ENCODE measurements around the gene LYZL6. TPM values are rescaled to one million over a fixed set of nuclear protein-coding genes. Genes with fewer than 3 reads are reported as not detected.

The LYZL6 gene
- polyA plus RNA-seq, 3 donors = not detected

GRCh38 chr17:35953720-35954119 is 10.2 kb upstream of the LYZL6 start:
- Histone ChIP-seq H3K4me2 (replicated peaks; ENCODE audit: extremely low read depth, low read length, poor library complexity, severe bottlenecking) (no peak overlapping the region), H3K9me3 (replicated peaks in 1 of 2; ENCODE audit: control insufficient read depth in 1 of 2, insufficient read depth in 1 of 2, low read length in 2 of 2) (no peaks in the 10 kb centered on the region), H3K36me3 (replicated peaks in 1 of 2; ENCODE audit: control insufficient read depth in 1 of 2, insufficient read depth in 2 of 2, low read length in 2 of 2) (no peaks in the 10 kb centered on the region), H3K4me3 (replicated peaks in 1 of 3; ENCODE audit: low read depth in 2 of 3, low read length in 3 of 3) (no peak overlapping the region), H3K4me1 (ENCODE audit: control insufficient read depth in 1 of 2, insufficient read depth in 2 of 2, low read length in 2 of 2) (no peaks in the 10 kb centered on the region), H2AFZ (ENCODE audit: insufficient read depth, low read depth, low read length, poor library complexity, severe bottlenecking) (no peak overlapping the region), H3K27ac (ENCODE audit: low read depth in 1 of 2, low read length in 2 of 2) (no peak overlapping the region), H4K20me1 (ENCODE audit: insufficient read depth, low read length) (no peaks in the 10 kb centered on the region), H3K27me3 (ENCODE audit: control insufficient read depth in 2 of 2, insufficient read depth in 2 of 2, low read length in 2 of 2) (peaks cover 0 to 2% of the 10 kb centered on the region in 2 donors), H3K79me2 (ENCODE audit: insufficient read depth, low read length) (no peaks in the 10 kb centered on the region), H3K9ac (ENCODE audit: insufficient read depth, low read length, poor library complexity, severe bottlenecking) (no peak overlapping the region)
- Mint-ChIP-seq H3K4me3 (no peak overlapping the region), H3K27ac (no peak overlapping the region), H3K36me3 (no peaks in the 10 kb centered on the region), H3K27me3 (ENCODE audit: low read depth in 3 of 3) (peaks cover 0 to 7% (median 0%) of the 10 kb centered on the region in 3 donors), H3K4me1 (no peaks in the 10 kb centered on the region), H3K9me3 (no peaks in the 10 kb centered on the region)
- intact Hi-C loops (cut with micrococcal nuclease) = no loop called here
- TF ChIP-seq, protein P1, sequence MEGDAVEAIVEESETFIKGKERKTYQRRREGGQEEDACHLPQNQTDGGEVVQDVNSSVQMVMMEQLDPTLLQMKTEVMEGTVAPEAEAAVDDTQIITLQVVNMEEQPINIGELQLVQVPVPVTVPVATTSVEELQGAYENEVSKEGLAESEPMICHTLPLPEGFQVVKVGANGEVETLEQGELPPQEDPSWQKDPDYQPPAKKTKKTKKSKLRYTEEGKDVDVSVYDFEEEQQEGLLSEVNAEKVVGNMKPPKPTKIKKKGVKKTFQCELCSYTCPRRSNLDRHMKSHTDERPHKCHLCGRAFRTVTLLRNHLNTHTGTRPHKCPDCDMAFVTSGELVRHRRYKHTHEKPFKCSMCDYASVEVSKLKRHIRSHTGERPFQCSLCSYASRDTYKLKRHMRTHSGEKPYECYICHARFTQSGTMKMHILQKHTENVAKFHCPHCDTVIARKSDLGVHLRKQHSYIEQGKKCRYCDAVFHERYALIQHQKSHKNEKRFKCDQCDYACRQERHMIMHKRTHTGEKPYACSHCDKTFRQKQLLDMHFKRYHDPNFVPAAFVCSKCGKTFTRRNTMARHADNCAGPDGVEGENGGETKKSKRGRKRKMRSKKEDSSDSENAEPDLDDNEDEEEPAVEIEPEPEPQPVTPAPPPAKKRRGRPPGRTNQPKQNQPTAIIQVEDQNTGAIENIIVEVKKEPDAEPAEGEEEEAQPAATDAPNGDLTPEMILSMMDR (IDR thresholded peaks at IDR 0.05) = no peak
- DNase-seq = no peak
- WGBS (ENCODE audit: insufficient coverage) = 85% methylated on average over 5 of the region's 7 CpGs

DNA sequence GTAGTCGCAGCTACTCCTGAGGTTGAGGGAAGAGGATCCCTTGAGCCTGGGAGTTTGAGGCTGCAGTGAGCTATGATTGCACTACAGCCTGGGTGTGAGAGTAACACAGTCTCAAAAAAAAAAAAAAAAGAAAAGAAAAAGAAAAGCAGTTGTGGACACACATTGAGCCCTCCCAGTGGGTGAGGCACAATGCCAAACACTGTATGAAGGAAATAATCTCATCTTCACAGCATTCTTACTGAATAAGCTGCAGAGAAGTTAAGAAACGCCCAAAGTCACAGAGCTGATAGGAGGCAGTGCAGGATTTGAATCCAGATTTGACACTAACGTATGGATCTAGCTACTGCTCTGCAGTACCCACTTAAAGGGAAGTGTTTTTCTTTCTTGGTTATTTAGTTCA is 5.9 kb upstream of the LYZL6 start:
- Histone ChIP-seq H2AFZ (ENCODE audit: insufficient read depth, low read depth, low read length, poor library complexity, severe bottlenecking) (no peak overlapping the region), H3K79me2 (ENCODE audit: insufficient read depth, low read length) (no peaks in the 10 kb centered on the region), H3K27me3 (ENCODE audit: control insufficient read depth in 2 of 2, insufficient read depth in 2 of 2, low read length in 2 of 2) (no peaks in the 10 kb centered on the region), H3K4me3 (replicated peaks in 1 of 3; ENCODE audit: low read depth in 2 of 3, low read length in 3 of 3) (no peak overlapping the region), H3K27ac (ENCODE audit: low read depth in 1 of 2, low read length in 2 of 2) (no peak overlapping the region), H3K4me2 (replicated peaks; ENCODE audit: extremely low read depth, low read length, poor library complexity, severe bottlenecking) (no peak overlapping the region), H3K9ac (ENCODE audit: insufficient read depth, low read length, poor library complexity, severe bottlenecking) (no peak overlapping the region), H4K20me1 (ENCODE audit: insufficient read depth, low read length) (no peaks in the 10 kb centered on the region), H3K9me3 (replicated peaks in 1 of 2; ENCODE audit: control insufficient read depth in 1 of 2, insufficient read depth in 1 of 2, low read length in 2 of 2) (no peaks in the 10 kb centered on the region), H3K36me3 (replicated peaks in 1 of 2; ENCODE audit: control insufficient read depth in 1 of 2, insufficient read depth in 2 of 2, low read length in 2 of 2) (no peaks in the 10 kb centered on the region), H3K4me1 (ENCODE audit: control insufficient read depth in 1 of 2, insufficient read depth in 2 of 2, low read length in 2 of 2) (no peaks in the 10 kb centered on the region)
- DNase-seq = no peak
- Mint-ChIP-seq H3K4me3 (no peak overlapping the region), H3K27me3 (ENCODE audit: low read depth in 3 of 3) (peaks cover 0 to 3% (median 1%) of the 10 kb centered on the region in 3 donors), H3K9me3 (no peaks in the 10 kb centered on the region), H3K36me3 (no peaks in the 10 kb centered on the region), H3K4me1 (no peaks in the 10 kb centered on the region), H3K27ac (no peak overlapping the region)
- intact Hi-C loops (cut with micrococcal nuclease) = no loop called here
- TF ChIP-seq, protein P1 (IDR thresholded peaks at IDR 0.05) = no peak
- WGBS (ENCODE audit: insufficient coverage) = 100% methylated on average over 2 of the region's 3 CpGs

All from CD14-positive monocyte (primary cell).